Body of pancreas (tissue), 4 donors: ENCODE measurements around the gene PLS1.

ENCODE experiments used
- CTCF ChIP-seq, 7 experiments: fragments of 450-650 bp in 4 of 7; fragments of 200-600 bp in 3 of 7; sonication (generic) in 3 of 7; IDR thresholded peaks; one replicate each; pipeline ENCODE4 v1.5.1; 2016 to 2019; ENCODE audit warnings: antibody characterized with exemption in 7 of 7
- POLR2A ChIP-seq, 3 donors: fragments of 450-650 bp; IDR thresholded peaks; one replicate each; pipeline ENCODE4 v1.6.1; 2016; ENCODE audit warnings: antibody characterized with exemption in 3 of 3, mild to moderate bottlenecking in 2 of 3

GRCh38 chr3:142652826-142653292 lies 56.7 kb downstream of the PLS1 start:
- TF ChIP-seq POLR2A (IDR thresholded peaks at IDR 0.05), result no peak
- TF ChIP-seq CTCF (IDR thresholded peaks at IDR 0.05), result no peak
